Upper lobe of left lung (tissue), 6 donors: ENCODE measurements around the gene TRIM72. TPM values are rescaled to one million over a fixed set of nuclear protein-coding genes. Genes with fewer than 3 reads are reported as not detected.

Experiments used
- ATAC-seq, 2 donors: fragments of 200-7000 bp; cut with Tn5 transposase; one replicate each; pipeline ENCODE4 v1.9.1; 2022; ENCODE audit warnings: mild to moderate bottlenecking in 2 of 2, moderate library complexity in 2 of 2; ENCODE audit not compliant: low FRiP score in 2 of 2
- DNase-seq, 2 donors: peaks; one replicate each; pipeline ENCODE4 v3.0.0-alpha.2; 2019 to 2020
- H3K27ac ChIP-seq, 4 donors: fragments of 200-600 bp; sonication (generic); one replicate each; pipeline ENCODE4 v1.5.1; 2016 to 2019
- H3K27me3 ChIP-seq, 4 donors: fragments of 200-600 bp; sonication (generic); one replicate each; pipeline ENCODE4 v1.5.1; 2017 to 2019
- H3K36me3 ChIP-seq, 4 donors: fragments of 200-600 bp; sonication (generic); one replicate each; pipeline ENCODE4 v1.5.1; 2016 to 2019
- H3K4me1 ChIP-seq, 4 donors: fragments of 200-600 bp; sonication (generic); one replicate each; pipeline ENCODE4 v1.5.1; 2018 to 2019
- H3K4me3 ChIP-seq, 4 donors: fragments of 200-600 bp; sonication (generic); one replicate each; pipeline ENCODE4 v1.5.1; 2017 to 2019; ENCODE audit warnings: mild to moderate bottlenecking in 2 of 4, moderate library complexity in 1 of 4
- H3K9me3 ChIP-seq, 4 donors: fragments of 200-600 bp; sonication (generic); one replicate each; pipeline ENCODE4 v1.5.1; 2018 to 2019
- CTCF ChIP-seq, 6 experiments: fragments of 450-650 bp in 4 of 6; fragments of 200-600 bp in 2 of 6; sonication (generic) in 2 of 6; IDR thresholded peaks; one replicate each; pipeline ENCODE4 v1.5.1; 2016 to 2019; ENCODE audit warnings: antibody characterized with exemption in 6 of 6
- EP300 ChIP-seq, 4 donors: sonication (generic); formaldehyde crosslinking; IDR thresholded peaks; one replicate each; pipeline ENCODE4 v1.5.1; 2017; ENCODE audit warnings: antibody characterized with exemption in 4 of 4, control low read depth in 2 of 4
- POLR2A ChIP-seq, 4 donors: fragments of 450-650 bp; IDR thresholded peaks; one replicate each; pipeline ENCODE4 v1.5.1; 2016 to 2017; ENCODE audit warnings: antibody characterized with exemption in 4 of 4, mild to moderate bottlenecking in 2 of 4
- POLR2AphosphoS5 ChIP-seq, 2 donors: sonication (generic); formaldehyde crosslinking; IDR thresholded peaks; one replicate each; pipeline ENCODE4 v1.5.1; 2017; ENCODE audit warnings: antibody characterized with exemption in 2 of 2
- WGBS, 2 donors: methylation state at CpG; one replicate each; pipeline ENCODE4 v1.1.5; 2017 to 2018; 5-methylcytosine and 5-hydroxymethylcytosine counted together
- total RNA-seq, 6 donors: library from RNA; depleted of rRNA in 4 of 6; stranded (reverse); fragments of >200 nt in 4 of 6; gene quantifications; one replicate each; pipeline versions ENCODE4 v1.1.0 to v1.2.1, GENCODE V29; 2016 to 2021
- donor health status: DM: no; HTN: no; CAD: no; lungs with moderate emphysema.
- donor health status: DM: no; HTN: yes; CAD: no; lungs with severe emphysema.

The TRIM72 gene
- total RNA-seq, 6 donors from 2014 or later = 0.27 TPM; not detected in 5

- peak in 1 of 2 donors; percentile 31 for ATAC-seq
- DNase-seq = no peak
- Histone ChIP-seq H3K4me1 (peaks cover 3 to 10% (median 4%) of the 10 kb centered on the region in 4 donors), H3K9me3 (no peaks in the 10 kb centered on the region), H3K27ac (peak overlapping the region; percentile 39 to 79 (median 64)), H3K27me3 (no peaks in the 10 kb centered on the region), H3K4me3 (peak overlapping the region in 3 of 4 donors; percentile 27 to 46 (median 33)), H3K36me3 (no peaks in the 10 kb centered on the region)
- TF ChIP-seq CTCF (IDR thresholded peaks at IDR 0.05) (no peak), POLR2AphosphoS5 (IDR thresholded peaks at IDR 0.05) (no peak), POLR2A (IDR thresholded peaks at IDR 0.05) (no peak), EP300 (IDR thresholded peaks at IDR 0.05) (no peak)
- 52 to 57% methylated on average over 14 of the region's 14 CpGs for WGBS, 2 donors
These were observed 46.4 kb downstream of the TRIM72 start for GRCh38 chr16:31260136-31260931.

- no peak for DNase-seq
- no peak for ATAC-seq
- no peaks in the 10 kb centered on the region for H3K9me3 ChIP-seq
- 68 to 75% methylated on average over 3 of the region's 3 CpGs for WGBS, 2 donors
- peaks cover 4 to 10% (median 7%) of the 10 kb centered on the region in 4 donors for H3K4me1 ChIP-seq
- TF ChIP-seq EP300 (IDR thresholded peaks at IDR 0.05) (no peak), POLR2A (IDR thresholded peaks at IDR 0.05) (no peak), POLR2AphosphoS5 (IDR thresholded peaks at IDR 0.05) (no peak), CTCF (IDR thresholded peaks at IDR 0.05) (no peak)
- no peak overlapping the region for H3K4me3 ChIP-seq
- no peaks in the 10 kb centered on the region for H3K27me3 ChIP-seq
- H3K27ac ChIP-seq = no peak overlapping the region
- no peaks in the 10 kb centered on the region for H3K36me3 ChIP-seq
These were observed 48.2 kb downstream of the TRIM72 start for GRCh38 chr16:31262084-31262483.

GRCh38 chr16:31265329-31266245 lies 51.7 kb downstream of the TRIM72 start:
- no peak overlapping the region for H3K4me3 ChIP-seq
- peak; percentile 40 to 54 for DNase-seq
- H3K27me3 ChIP-seq = no peaks in the 10 kb centered on the region
- peak overlapping the region in 1 of 4 donors; percentile 11 for H3K27ac ChIP-seq
- H3K36me3 ChIP-seq = no peaks in the 10 kb centered on the region
- TF ChIP-seq CTCF (IDR thresholded peaks at IDR 0.05) (no peak), POLR2AphosphoS5 (IDR thresholded peaks at IDR 0.05) (no peak)
- ATAC-seq = peak; percentile 42
- peaks cover 0 to 8% (median 3%) of the 10 kb centered on the region in 4 donors for H3K4me1 ChIP-seq
- WGBS, 2 donors = 52 to 55% methylated on average over 16 to 20 of the region's 20 CpGs
- H3K9me3 ChIP-seq = no peaks in the 10 kb centered on the region

- 61 to 65% methylated on average over 8 of the region's 8 CpGs for WGBS, 2 donors
- no peaks in the 10 kb centered on the region for H3K9me3 ChIP-seq
- no peaks in the 10 kb centered on the region for H3K36me3 ChIP-seq
- no peaks in the 10 kb centered on the region for H3K27me3 ChIP-seq
- no peak for ATAC-seq
- no peak overlapping the region for H3K4me3 ChIP-seq
- H3K4me1 ChIP-seq = peaks cover 0 to 8% (median 3%) of the 10 kb centered on the region in 4 donors
- DNase-seq = no peak
- H3K27ac ChIP-seq = no peak overlapping the region
- no peak for TF ChIP-seq POLR2A (IDR thresholded peaks at IDR 0.05)
- TF ChIP-seq EP300 (IDR thresholded peaks at IDR 0.05) = no peak
- TF ChIP-seq POLR2AphosphoS5 (IDR thresholded peaks at IDR 0.05) = no peak
- no peak for TF ChIP-seq CTCF (IDR thresholded peaks at IDR 0.05)
These were observed 53.6 kb downstream of the TRIM72 start for GRCh38 chr16:31267332-31268032.
